Suprapubic skin (tissue), 3 donors: ENCODE measurements around the gene RAPGEF6.

ENCODE experiments used
- CTCF ChIP-seq, 2 donors: fragments of 200-600 bp in 1 of 2; fragments of 450-650 bp in 1 of 2; sonication (generic) in 1 of 2; IDR thresholded peaks; one replicate each; pipeline ENCODE4 v1.5.1; 2016 to 2019; ENCODE audit warnings: antibody characterized with exemption in 2 of 2, mild to moderate bottlenecking in 1 of 2, moderate library complexity in 1 of 2
- POLR2A ChIP-seq, 2 donors: fragments of 450-650 bp; IDR thresholded peaks; one replicate each; pipeline ENCODE4 v1.6.1; 2017; ENCODE audit warnings: antibody characterized with exemption in 2 of 2, mild to moderate bottlenecking in 2 of 2, moderate library complexity in 2 of 2

GRCh38 chr5:131677115-131677514 is 42.1 kb upstream of the RAPGEF6 start:
- no peak for TF ChIP-seq CTCF (IDR thresholded peaks at IDR 0.05)
- TF ChIP-seq POLR2A (IDR thresholded peaks at IDR 0.05), result no peak
